ENCODE data around the gene TFAP2C.
A peak's percentile ranks its signal among the peaks of the same experiment; 100 is the strongest.
"Not testable (repeated sequence)": the region's sequence is repeated elsewhere in the genome, so short reads cannot be mapped to it uniquely, and the experiment has no call there.

The TFAP2C gene

GRCh38 chr20:56616716-56617115, 12.4 kb upstream of the TFAP2C start:
- no peak for TF ChIP-seq YY1 (IDR thresholded peaks at IDR 0.05; ENCODE audit: insufficient read depth, insufficient read length)
- no peak for TF ChIP-seq ZNF274 (IDR thresholded peaks at IDR 0.05; ENCODE audit: low read depth, low read length)
- no peak for TF ChIP-seq SUZ12 (IDR thresholded peaks at IDR 0.05; ENCODE audit: extremely low read depth, insufficient read depth, insufficient read length)
- H3K4me1 ChIP-seq (ENCODE audit: insufficient read depth, insufficient read length): peaks cover 8% of the 10 kb centered on the region
- DNase-seq (ENCODE audit: low read depth, low spot score): no peak
- H3K4me3 ChIP-seq (ENCODE audit: insufficient read length, low read depth): no peak overlapping the region
- no peaks in the 10 kb centered on the region for H3K9me3 ChIP-seq (ENCODE audit: insufficient read depth, low read length)
- H3K36me3 ChIP-seq (ENCODE audit: insufficient read depth, insufficient read length, low read length): no peaks in the 10 kb centered on the region
- H3K27me3 ChIP-seq (ENCODE audit: insufficient read depth, insufficient read length): no peaks in the 10 kb centered on the region
- H3K9ac ChIP-seq (ENCODE audit: insufficient read length, low read depth): no peak overlapping the region

DNA sequence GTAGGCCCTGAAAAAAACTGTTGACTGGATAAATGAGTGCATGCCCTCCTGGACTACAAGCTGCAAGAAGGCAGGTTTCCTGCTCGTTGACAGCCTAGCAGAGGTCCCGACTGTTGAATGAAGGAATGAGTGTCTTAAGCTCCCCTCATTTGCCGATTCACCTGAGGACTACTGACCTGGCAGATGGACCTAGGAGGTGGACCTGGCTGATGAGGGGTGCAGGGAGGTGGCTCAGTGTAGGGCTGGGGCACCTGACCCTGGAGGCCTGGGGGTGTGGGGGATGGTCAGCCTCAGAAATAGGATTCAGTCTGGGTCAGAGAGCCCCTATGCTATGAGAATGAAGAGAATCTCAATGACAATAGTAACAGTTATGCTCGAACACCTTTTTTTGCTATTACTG, 11.6 kb upstream of the TFAP2C start:
- no peaks in the 10 kb centered on the region for H3K9me3 ChIP-seq (ENCODE audit: insufficient read depth, low read length)
- no peak for DNase-seq (ENCODE audit: low read depth, low spot score)
- no peak overlapping the region for H3K4me3 ChIP-seq (ENCODE audit: insufficient read length, low read depth)
- no peaks in the 10 kb centered on the region for H3K36me3 ChIP-seq (ENCODE audit: insufficient read depth, insufficient read length, low read length)
- TF ChIP-seq YY1 (IDR thresholded peaks at IDR 0.05; ENCODE audit: insufficient read depth, insufficient read length) (no peak), ZNF274 (IDR thresholded peaks at IDR 0.05; ENCODE audit: low read depth, low read length) (no peak), SUZ12 (IDR thresholded peaks at IDR 0.05; ENCODE audit: extremely low read depth, insufficient read depth, insufficient read length) (no peak)
- H3K4me1 ChIP-seq (ENCODE audit: insufficient read depth, insufficient read length): peaks cover 8% of the 10 kb centered on the region
- H3K27me3 ChIP-seq (ENCODE audit: insufficient read depth, insufficient read length): no peaks in the 10 kb centered on the region
- H3K9ac ChIP-seq (ENCODE audit: insufficient read length, low read depth): no peak overlapping the region

GRCh38 chr20:56621730-56622129, 7.4 kb upstream of the TFAP2C start:
- H3K9ac ChIP-seq (ENCODE audit: insufficient read length, low read depth): no peak overlapping the region
- TF ChIP-seq SUZ12 (IDR thresholded peaks at IDR 0.05; ENCODE audit: extremely low read depth, insufficient read depth, insufficient read length) (no peak), ZNF274 (IDR thresholded peaks at IDR 0.05; ENCODE audit: low read depth, low read length) (no peak), YY1 (IDR thresholded peaks at IDR 0.05; ENCODE audit: insufficient read depth, insufficient read length) (no peak)
- DNase-seq (ENCODE audit: low read depth, low spot score): no peak
- peaks cover 2% of the 10 kb centered on the region for H3K4me1 ChIP-seq (ENCODE audit: insufficient read depth, insufficient read length)
- no peak overlapping the region for H3K4me3 ChIP-seq (ENCODE audit: insufficient read length, low read depth)
- H3K9me3 ChIP-seq (ENCODE audit: insufficient read depth, low read length): no peaks in the 10 kb centered on the region
- no peaks in the 10 kb centered on the region for H3K36me3 ChIP-seq (ENCODE audit: insufficient read depth, insufficient read length, low read length)
- peaks cover 9% of the 10 kb centered on the region for H3K27me3 ChIP-seq (ENCODE audit: insufficient read depth, insufficient read length)

GRCh38 chr20:56623930-56624329, 5.2 kb upstream of the TFAP2C start:
- peaks cover 31% of the 10 kb centered on the region for H3K27me3 ChIP-seq (ENCODE audit: insufficient read depth, insufficient read length)

GRCh38 chr20:56624786-56625681, 4.1 kb upstream of the TFAP2C start:
- Histone ChIP-seq H3K27me3 (ENCODE audit: insufficient read depth, insufficient read length) (peaks cover 31% of the 10 kb centered on the region), H3K36me3 (ENCODE audit: insufficient read depth, insufficient read length, low read length) (no peaks in the 10 kb centered on the region), H3K4me3 (ENCODE audit: insufficient read length, low read depth) (peak overlapping the region; percentile 86), H3K9me3 (ENCODE audit: insufficient read depth, low read length) (no peaks in the 10 kb centered on the region), H3K4me1 (ENCODE audit: insufficient read depth, insufficient read length) (peaks cover 11% of the 10 kb centered on the region), H3K9ac (ENCODE audit: insufficient read length, low read depth) (peak overlapping the region; percentile 86)
- no peak for DNase-seq (ENCODE audit: low read depth, low spot score)
- TF ChIP-seq YY1 (IDR thresholded peaks at IDR 0.05; ENCODE audit: insufficient read depth, insufficient read length) (no peak), SUZ12 (IDR thresholded peaks at IDR 0.05; ENCODE audit: extremely low read depth, insufficient read depth, insufficient read length) (no peak), ZNF274 (IDR thresholded peaks at IDR 0.05; ENCODE audit: low read depth, low read length) (no peak)

More at GRCh38 chr20:56623930-56624329, 5.2 kb upstream of the TFAP2C start:
- not testable (repeated sequence) for DNase-seq (ENCODE audit: low read depth, low spot score); H3K9me3 ChIP-seq (ENCODE audit: insufficient read depth, low read length); H3K36me3 ChIP-seq (ENCODE audit: insufficient read depth, insufficient read length, low read length)
- Histone ChIP-seq H3K4me1 (ENCODE audit: insufficient read depth, insufficient read length) (peaks cover 11% of the 10 kb centered on the region), H3K9ac (ENCODE audit: insufficient read length, low read depth) (peak overlapping the region; percentile 6), H3K4me3 (ENCODE audit: insufficient read length, low read depth) (peak overlapping the region; percentile 86)

GRCh38 chr20:56625837-56626236, 3.3 kb upstream of the TFAP2C start:
- TF ChIP-seq YY1 (IDR thresholded peaks at IDR 0.05; ENCODE audit: insufficient read depth, insufficient read length) (no peak), ZNF274 (IDR thresholded peaks at IDR 0.05; ENCODE audit: low read depth, low read length) (no peak)
- H3K36me3 ChIP-seq (ENCODE audit: insufficient read depth, insufficient read length, low read length): no peaks in the 10 kb centered on the region
- peak overlapping the region; percentile 86 for H3K4me3 ChIP-seq (ENCODE audit: insufficient read length, low read depth)
- H3K4me1 ChIP-seq (ENCODE audit: insufficient read depth, insufficient read length): peaks cover 11% of the 10 kb centered on the region
- DNase-seq (ENCODE audit: low read depth, low spot score): no peak
- H3K9me3 ChIP-seq (ENCODE audit: insufficient read depth, low read length): no peaks in the 10 kb centered on the region
- peak overlapping the region; percentile 86 for H3K9ac ChIP-seq (ENCODE audit: insufficient read length, low read depth)
- H3K27me3 ChIP-seq (ENCODE audit: insufficient read depth, insufficient read length): peaks cover 31% of the 10 kb centered on the region

DNA sequence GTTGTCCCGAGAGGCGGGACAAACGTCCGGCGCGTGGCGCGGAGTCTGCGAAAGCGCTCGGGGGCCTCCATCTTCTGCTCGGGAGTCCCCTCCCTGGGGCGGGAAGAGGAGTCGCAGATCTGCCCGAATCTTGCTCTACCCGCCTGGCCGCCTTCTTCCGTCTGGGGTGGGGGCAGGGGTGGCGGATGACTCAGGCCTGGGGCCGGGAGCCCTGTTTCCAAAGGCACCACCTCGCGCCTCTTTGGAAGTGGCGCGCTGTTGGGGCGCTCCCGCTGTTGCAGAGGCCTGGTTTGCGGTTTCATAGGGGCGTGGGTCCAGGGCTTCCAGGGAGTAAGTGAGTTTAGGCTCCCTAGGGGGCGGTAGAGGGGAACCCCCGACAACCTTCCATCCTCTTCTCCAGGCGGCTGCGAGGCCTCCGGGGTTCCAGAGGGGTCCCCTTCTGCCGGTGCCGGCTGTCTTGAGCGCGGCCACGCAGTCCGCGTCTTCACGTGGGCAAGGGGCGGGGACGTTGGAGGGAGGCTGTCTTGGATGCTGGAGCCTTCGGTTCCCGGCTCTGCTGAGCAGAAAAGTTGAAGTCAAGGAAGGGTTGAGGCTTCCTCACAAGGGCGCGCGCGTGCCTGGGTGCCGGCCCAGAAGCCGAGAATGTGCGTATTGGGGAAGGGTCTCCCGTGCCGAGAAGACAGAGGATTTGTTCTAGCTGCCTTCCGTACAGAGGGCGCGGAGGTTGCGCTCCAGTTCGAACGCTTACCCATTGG, 2.6 kb upstream of the TFAP2C start:
- H3K9ac ChIP-seq (ENCODE audit: insufficient read length, low read depth): peak overlapping the region; percentile 86
- H3K36me3 ChIP-seq (ENCODE audit: insufficient read depth, insufficient read length, low read length): peaks cover 6% of the 10 kb centered on the region
- TF ChIP-seq ZNF274 (IDR thresholded peaks at IDR 0.05; ENCODE audit: low read depth, low read length) (no peak), YY1 (IDR thresholded peaks at IDR 0.05; ENCODE audit: insufficient read depth, insufficient read length) (no peak), SUZ12 (IDR thresholded peaks at IDR 0.05; ENCODE audit: extremely low read depth, insufficient read depth, insufficient read length) (no peak)
- H3K4me1 ChIP-seq (ENCODE audit: insufficient read depth, insufficient read length): peaks cover 11% of the 10 kb centered on the region
- H3K4me3 ChIP-seq (ENCODE audit: insufficient read length, low read depth): peak overlapping the region; percentile 86
- H3K9me3 ChIP-seq (ENCODE audit: insufficient read depth, low read length): no peaks in the 10 kb centered on the region
- H3K27me3 ChIP-seq (ENCODE audit: insufficient read depth, insufficient read length): peaks cover 31% of the 10 kb centered on the region
- peak; percentile 82 for DNase-seq (ENCODE audit: low read depth, low spot score)
